Measurements from ENCODE around the gene AFG1L.
"Not testable (repeated sequence)": the region's sequence is repeated elsewhere in the genome, so short reads cannot be mapped to it uniquely, and the experiment has no call there.

AFG1L gene

GRCh38 chr6:108419474-108419873 lies 124.6 kb downstream of the AFG1L start:
- no peak for DNase-seq

GRCh38 chr6:108419934-108420609 lies 125.2 kb downstream of the AFG1L start:
- no peak for DNase-seq

- DNase-seq: no peak
Observed at GRCh38 chr6:108421366-108421765, 126.5 kb downstream of the AFG1L start.

- DNase-seq: no peak
Observed at GRCh38 chr6:108423982-108424705, 129.3 kb downstream of the AFG1L start.

- DNase-seq: no peak
Observed at GRCh38 chr6:108425428-108425827, 130.6 kb downstream of the AFG1L start.

GRCh38 chr6:108432143-108432542 lies 137.3 kb downstream of the AFG1L start:
- DNase-seq: no peak

- no peak for DNase-seq
Observed at GRCh38 chr6:108432792-108433191, 137.9 kb downstream of the AFG1L start.

GRCh38 chr6:108434222-108434621 lies 139.4 kb downstream of the AFG1L start:
- DNase-seq: peak; percentile 5 to 22

- DNase-seq: no peak
Observed at GRCh38 chr6:108435391-108435790, 140.5 kb downstream of the AFG1L start.

- DNase-seq: no peak
Observed at GRCh38 chr6:108436771-108437170, 141.9 kb downstream of the AFG1L start.

GRCh38 chr6:108437821-108438220 lies 143.0 kb downstream of the AFG1L start:
- DNase-seq: no peak

GRCh38 chr6:108438918-108439317 lies 144.1 kb downstream of the AFG1L start:
- DNase-seq: peak; percentile 16 to 37

- DNase-seq: no peak
Observed at GRCh38 chr6:108441141-108441540, 146.3 kb downstream of the AFG1L start.

- DNase-seq: no peak
Observed at GRCh38 chr6:108442770-108443520, 148.1 kb downstream of the AFG1L start.

GRCh38 chr6:108446629-108447150 lies 151.8 kb downstream of the AFG1L start:
- no peak for DNase-seq

- no peak for DNase-seq
Observed at GRCh38 chr6:108448481-108448880, 153.6 kb downstream of the AFG1L start.

GRCh38 chr6:108449717-108450116 lies 154.9 kb downstream of the AFG1L start:
- not testable (repeated sequence) for DNase-seq

GRCh38 chr6:108451816-108452215 lies 157.0 kb downstream of the AFG1L start:
- DNase-seq: no peak

GRCh38 chr6:108452711-108453195 lies 157.9 kb downstream of the AFG1L start:
- DNase-seq: no peak

GRCh38 chr6:108453601-108454185 lies 158.8 kb downstream of the AFG1L start:
- peak; percentile 52 to 59 for DNase-seq

GRCh38 chr6:108454356-108454755 lies 159.5 kb downstream of the AFG1L start:
- no peak for DNase-seq

GRCh38 chr6:108455688-108456087 lies 160.8 kb downstream of the AFG1L start:
- no peak for DNase-seq

- no peak for DNase-seq
Observed at GRCh38 chr6:108463784-108464183, 168.9 kb downstream of the AFG1L start.

Measured in Kasumi-1 (cell line).